SH-SY5Y (cell line): Measurements from ENCODE around the gene KRT71.

Experiments
- GATA2 ChIP-seq: IDR thresholded peaks from 2 replicates; pipeline ENCODE4 v1.6.1; 2011; ENCODE audit warnings: mild to moderate bottlenecking, low read depth, low read length
- GATA3 ChIP-seq: IDR thresholded peaks from 2 replicates; pipeline ENCODE4 v1.6.1; 2011; ENCODE audit warnings: low read depth, mild to moderate bottlenecking, low read length, moderate library complexity

Gene KRT71

DNA sequence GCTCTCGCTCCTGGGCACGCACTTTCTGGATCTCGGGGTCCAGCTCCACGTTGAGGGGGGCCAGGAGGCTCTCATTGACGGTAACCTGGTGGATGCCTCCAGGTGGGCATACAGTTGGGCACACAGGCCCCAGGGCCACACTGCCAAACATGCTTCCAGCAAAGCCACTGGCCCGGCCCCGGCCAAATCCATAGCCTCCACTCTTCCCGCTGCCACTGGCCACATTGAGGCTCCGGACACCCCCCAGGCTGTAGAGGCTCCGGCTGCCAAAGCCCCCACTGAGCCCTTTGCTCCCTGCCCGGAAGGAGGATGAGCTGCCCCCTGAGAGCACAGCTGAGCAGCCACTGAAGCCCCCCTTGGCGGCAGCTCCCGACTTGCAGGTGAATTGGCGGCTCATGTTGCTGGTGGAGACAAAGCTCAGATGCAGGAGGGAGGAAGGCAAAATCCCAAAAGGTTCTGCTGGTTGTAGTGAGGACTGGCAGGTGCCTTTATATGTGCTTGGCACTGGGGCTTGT, at the start of gene KRT71:
Gene KRT71, minus strand, starts transcription at position 465 of the 515 bp plus-strand sequence. Its CDS starts 68 bp downstream, at position 397.
- TF ChIP-seq GATA2 (no peak), GATA3 (no peak)

DNA sequence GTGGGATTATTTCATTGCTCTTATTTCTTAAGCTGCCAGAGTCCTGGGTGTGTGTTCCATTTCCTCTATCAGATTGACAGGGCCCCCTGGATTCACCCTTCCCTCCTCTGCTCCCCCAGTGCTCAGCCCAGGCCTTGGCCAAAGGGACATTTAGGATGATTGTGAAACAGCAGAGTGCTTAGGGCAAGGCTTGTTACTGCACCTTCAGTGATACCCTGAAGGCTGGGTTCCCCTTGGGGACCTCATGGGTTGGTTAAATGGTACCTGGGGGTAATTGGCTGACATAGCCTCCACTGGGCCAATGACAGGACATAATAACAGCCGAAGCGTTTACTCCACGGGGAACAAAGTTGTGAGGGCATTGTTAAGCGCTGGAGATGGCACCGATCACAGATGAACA, 49.6 kb upstream of the KRT71 start:
- TF ChIP-seq GATA3 (no peak), GATA2 (no peak)

DNA sequence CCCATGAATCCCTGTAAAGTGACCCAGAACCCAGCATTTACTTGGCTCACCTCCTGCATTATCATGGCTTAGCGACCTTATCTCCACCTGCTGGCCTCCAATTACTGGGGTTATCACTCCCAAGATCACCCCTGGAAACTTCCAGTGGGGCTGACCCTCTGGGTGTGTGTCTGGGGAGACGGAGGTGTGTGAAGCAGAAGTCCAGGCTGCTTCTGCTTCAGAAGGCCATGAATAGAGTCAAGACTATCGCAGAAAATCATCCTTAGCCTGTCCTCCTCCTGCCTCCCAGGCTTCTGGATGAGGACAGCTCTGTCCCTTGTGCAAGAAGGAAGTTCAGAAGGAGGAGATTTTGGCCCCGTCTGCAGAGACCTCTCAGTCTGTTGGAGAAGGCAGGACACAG, 48.7 kb upstream of the KRT71 start:
- TF ChIP-seq GATA3: no peak
- no peak for TF ChIP-seq GATA2

DNA sequence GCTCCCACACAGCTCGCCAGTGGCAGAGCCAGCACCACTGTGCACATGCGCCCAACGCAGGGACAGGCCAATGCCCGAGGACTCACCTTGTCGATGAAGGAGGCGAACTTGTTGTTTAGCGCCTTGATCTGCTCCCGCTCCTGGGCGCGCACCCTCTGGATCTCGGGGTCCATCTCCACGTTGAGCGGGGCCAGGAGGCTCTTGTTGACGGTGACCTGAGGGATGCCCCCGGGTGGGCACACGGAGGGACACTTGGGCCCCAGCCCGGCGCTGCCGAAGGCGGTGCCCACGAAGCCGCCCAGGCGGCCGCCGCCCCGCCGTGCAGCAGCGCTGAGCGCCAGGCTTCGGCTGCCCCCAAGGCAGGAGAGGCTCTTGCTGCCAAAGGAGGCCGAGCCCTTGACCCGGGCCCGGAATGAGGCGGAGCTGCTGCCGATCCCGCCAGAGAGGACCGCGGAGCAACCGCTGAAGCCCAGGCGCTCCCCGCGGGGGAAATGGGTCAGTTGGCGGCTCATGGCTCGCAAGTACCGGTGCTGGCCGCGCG, 48.1 kb upstream of the KRT71 start, which contains the start of gene KRT72:
Gene KRT72, minus strand, starts transcription at position 523 of the 541 bp plus-strand sequence. Its CDS starts 11 bp downstream, at position 512.
- no peak for TF ChIP-seq GATA2
- TF ChIP-seq GATA3: no peak

DNA sequence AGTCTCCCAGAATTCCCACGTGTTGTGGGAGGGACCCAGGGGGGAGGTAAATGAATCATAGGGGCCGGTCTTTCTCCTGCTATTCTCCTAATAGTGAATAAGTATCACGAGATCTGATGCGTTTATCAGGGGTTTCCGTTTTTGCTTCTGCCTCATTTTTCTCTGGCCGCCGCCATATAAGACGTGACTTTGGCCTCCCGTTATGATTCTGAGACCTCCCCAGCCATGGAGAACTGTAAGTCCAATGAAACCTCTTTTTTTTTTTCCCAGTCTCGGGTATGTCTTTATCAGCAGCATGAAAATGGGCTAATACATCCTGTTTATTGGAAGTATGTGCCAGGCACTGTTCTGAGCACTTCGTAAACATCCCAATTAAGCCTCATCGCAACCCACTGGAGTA, 47.5 kb upstream of the KRT71 start:
- no peak for TF ChIP-seq GATA3
- TF ChIP-seq GATA2: no peak

DNA sequence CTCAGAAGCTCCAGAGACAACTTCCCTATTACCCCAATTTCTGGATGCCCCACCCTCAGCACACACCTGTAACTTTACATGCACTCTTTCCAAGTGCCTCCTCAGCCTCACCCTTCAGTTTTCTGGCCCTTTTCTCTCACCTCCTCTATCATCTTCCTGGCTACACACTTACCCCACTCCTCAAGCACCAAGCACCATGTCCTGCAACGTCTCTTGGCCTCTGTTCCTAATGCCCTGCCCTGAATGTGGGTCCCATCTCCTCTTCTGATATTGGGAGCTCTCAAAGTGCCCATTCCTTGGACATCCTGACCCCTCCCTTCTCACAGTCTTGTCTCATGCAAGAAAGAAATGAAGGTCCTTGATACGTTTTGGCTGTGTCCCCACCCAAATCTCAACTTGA, 47.1 kb upstream of the KRT71 start:
- TF ChIP-seq GATA2 (no peak), GATA3 (no peak)

DNA sequence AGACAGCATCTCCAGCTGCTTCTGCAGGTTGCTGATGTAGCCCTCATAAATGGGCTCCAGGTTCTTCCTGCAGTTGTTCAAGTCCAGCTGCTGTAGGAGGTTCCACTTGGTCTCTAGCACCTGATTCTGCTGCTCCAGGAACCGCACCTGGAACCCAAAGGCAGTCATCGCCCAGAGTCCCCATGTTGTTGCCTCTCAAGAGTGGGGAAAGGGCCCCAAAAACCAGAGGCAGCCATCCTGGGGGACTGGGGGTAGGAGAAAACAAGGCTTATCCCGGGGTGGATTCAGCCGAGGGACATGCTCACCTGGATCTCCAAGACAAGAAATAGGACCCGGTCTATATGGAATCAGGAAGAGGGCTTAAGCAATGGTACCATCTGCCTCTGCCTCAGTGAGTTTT, 46.0 kb upstream of the KRT71 start:
- TF ChIP-seq GATA2 (no peak), GATA3 (no peak)

DNA sequence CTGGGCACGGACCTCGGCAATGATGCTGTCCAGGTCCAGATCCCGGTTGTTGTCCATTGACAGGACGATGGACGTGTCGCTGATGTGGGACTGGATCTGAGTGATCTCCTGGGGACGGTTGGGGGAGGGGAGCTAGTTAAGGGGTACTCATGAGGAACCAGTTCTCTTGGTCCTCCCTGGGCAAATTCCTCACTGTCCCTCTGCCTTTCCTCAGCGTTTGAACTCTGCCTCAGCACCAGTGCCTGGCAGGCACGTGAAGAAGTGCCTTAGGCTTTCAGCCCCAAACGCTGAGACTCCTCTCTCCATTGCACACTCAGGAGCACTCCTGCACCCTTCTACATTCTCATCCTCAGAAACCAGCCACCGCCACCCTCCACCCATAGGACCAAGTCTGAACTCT, 38.6 kb upstream of the KRT71 start:
- no peak for TF ChIP-seq GATA3
- TF ChIP-seq GATA2: no peak

DNA sequence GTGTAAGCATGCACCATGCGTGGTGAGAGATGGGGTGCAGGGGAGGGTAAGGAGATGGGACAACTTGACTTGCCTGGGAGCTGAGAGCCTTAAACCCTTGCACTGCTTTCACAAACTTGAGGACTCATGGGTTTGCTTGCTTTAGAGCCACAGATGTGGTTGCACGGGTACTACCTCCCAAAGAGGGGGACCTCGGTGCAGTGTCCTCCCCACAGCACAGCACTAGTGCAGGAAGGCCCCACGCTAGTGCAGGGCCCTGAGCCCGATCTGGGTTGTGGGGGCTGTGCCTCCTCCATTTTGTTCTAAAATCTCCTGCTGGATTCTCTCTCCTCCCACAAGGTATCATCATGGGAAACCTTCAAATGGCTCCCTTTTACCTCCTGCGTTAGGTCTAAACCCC, 37.1 kb upstream of the KRT71 start:
- TF ChIP-seq GATA3: no peak
- TF ChIP-seq GATA2: no peak

DNA sequence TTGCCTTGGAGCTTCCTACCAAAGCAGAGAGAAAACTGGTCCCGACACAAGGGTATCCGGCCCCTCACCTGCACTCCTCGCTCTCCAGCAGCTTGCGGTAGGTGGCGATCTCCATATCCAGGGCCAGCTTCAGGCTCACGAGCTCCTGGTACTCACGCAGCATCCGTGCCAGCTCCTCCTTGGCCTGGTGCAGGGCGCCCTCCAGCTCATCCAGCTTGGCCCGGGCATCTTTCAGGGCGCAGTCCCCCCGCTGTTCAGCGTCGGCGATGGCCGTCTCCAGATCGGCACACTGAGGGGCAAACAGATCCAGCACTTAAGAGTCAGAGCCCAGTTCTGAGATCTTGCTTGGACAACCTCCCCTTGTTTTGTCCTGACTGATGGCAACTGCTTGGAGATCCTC, 34.6 kb upstream of the KRT71 start:
- TF ChIP-seq GATA2: no peak
- TF ChIP-seq GATA3: no peak

DNA sequence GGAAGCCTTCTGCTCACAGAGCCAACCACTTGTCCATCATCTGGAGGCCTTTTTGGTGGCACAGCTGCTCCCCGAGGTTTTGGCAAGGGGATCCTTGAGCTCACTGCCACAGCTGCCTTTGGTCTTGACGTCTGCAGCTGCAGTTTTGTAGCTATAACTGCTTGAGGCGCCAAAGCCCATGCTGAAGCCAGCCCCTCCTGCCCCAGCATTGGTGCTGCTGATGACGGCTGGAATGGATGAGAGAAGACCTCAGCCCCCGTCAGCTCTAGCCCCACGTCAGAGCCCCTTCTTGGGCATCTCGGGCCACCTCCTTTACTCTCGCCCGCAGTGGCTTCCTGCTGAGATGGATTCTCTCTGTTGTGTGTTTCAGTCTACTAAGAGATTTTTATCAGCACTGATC, 33.0 kb upstream of the KRT71 start:
- TF ChIP-seq GATA3: no peak
- no peak for TF ChIP-seq GATA2

DNA sequence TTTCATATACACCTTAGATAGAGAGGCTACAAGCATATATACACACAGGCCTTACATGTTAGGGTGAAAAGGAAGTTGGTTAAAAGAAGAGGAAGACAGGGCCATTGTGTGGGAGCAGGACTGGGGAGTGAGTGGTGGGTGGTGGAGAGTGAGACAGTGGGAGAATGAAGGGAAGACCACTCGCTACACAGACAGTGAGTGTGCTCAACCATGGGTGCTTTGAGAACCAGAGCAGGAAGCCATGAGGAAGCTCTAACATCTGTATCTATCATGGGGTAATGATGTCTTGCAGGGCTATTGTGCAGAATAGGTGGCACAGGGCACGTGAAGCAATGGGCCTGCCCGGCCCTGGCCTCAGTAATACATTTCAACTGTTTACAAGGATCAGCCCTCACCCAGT, 32.1 kb upstream of the KRT71 start:
- TF ChIP-seq GATA3: no peak
- TF ChIP-seq GATA2: no peak

DNA sequence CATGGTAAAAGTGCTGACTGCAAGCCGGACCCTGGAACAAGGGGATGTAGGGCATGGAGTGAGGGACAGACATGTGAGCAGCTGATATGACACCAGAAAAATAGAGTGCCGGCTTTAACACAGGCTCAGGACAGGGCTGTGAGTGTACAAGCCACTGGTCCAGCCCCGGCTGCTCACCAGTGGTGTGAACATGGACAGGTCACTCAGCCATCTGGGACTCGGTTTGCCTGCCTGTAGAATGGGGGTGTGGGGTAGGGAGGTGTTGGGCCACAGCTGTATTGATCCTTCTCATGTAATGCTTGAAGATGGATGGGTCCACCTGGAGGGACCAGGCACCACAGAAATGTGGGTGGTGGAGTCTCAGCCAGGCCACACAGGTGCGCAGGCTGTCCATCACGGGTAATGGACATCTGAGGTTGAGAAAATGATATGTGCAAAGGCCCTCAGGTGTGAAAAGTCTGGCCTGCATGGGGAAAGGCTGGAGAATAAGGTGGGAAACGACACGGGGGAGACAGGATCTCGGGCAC, 31.3 kb upstream of the KRT71 start:
- TF ChIP-seq GATA3: no peak
- no peak for TF ChIP-seq GATA2

DNA sequence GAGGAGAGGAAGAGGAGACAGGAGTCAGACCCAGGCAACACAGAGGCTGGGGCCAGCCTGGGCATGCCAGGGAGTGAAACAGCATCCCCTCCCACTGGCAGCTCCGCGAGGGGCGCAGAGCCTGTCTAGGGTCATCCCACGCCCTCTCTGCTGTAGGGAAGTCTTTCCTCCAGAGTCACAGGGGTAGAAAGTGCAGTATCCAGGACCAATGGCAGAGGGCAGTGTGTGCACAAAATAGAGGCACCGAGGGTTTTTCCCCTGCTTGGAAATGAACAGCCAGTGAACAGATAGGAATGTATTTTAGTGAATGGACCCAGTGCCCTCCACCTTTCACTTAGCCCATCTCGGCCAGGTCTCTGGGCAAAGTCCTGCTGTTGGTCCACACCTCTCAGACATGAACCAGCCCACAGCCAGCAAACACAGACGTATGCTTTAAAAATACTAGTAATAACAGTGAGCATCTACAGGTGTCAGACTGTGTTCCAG, 30.1 kb upstream of the KRT71 start:
- TF ChIP-seq GATA2 (no peak), GATA3 (no peak)

DNA sequence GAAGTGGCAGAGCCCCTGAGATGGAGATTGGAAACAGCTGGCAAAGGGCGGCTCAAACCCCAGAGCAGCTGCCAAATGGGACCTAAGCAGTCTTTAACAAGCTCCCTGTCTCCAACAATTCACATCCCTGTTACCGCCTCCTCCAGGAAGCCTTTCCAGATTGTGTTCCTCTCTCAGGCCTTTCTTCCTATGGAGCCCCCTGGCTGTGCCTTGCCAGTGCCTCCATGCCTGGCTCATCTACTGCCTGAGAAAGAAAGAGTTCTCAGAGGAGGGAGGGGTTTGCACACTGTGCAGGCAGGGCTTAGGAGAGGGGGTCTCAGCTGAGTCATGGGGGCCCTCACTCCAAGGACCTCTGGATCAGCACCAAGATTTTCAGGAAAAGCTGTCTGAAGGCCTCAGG, 29.5 kb upstream of the KRT71 start:
- TF ChIP-seq GATA3: no peak
- TF ChIP-seq GATA2: no peak
